Activated CD8-positive, alpha-beta T cell treated with anti-CD3 and anti-CD28 coated beads for 36 hours (primary cell): ENCODE measurements around the gene IGDCC3. TPM values are rescaled to one million over a fixed set of nuclear protein-coding genes. Genes with fewer than 3 reads are reported as not detected.

Experiments used
- ATAC-seq: fragments of 200-7000 bp; cut with Tn5 transposase; one replicate; pipeline ENCODE4 v1.10.0; 2021; ENCODE audit warnings: mild to moderate bottlenecking, moderate library complexity
- CTCF ChIA-PET: fragments of 350-600 bp; sonication (Branson Sonifier 250); formaldehyde crosslinking; loops from one replicate; lab custom pipeline; 2021; ENCODE audit warnings: antibody characterized with exemption; lab: Charles Lee
- POLR2A ChIA-PET: fragments of 350-600 bp; sonication (Branson Sonifier 250); formaldehyde crosslinking; loops from one replicate; lab custom pipeline; 2021; ENCODE audit warnings: antibody characterized with exemption; lab: Charles Lee
- DNase-seq: peaks from one replicate; pipeline ENCODE4 v3.0.0-alpha.2; 2020
- H3K27ac Mint-ChIP-seq: one replicate; pipeline ENCODE4 v1.8.0; 2021; ENCODE audit warnings: mild to moderate bottlenecking, mixed read lengths
- H3K27me3 Mint-ChIP-seq: one replicate; pipeline ENCODE4 v1.8.0; 2021; ENCODE audit warnings: mixed read lengths
- H3K36me3 Mint-ChIP-seq: one replicate; pipeline ENCODE4 v1.8.0; 2021; ENCODE audit warnings: low read depth, mixed read lengths
- H3K4me1 Mint-ChIP-seq: one replicate; pipeline ENCODE4 v1.8.0; 2021; ENCODE audit warnings: low read depth, mixed read lengths
- H3K4me3 Mint-ChIP-seq: one replicate; pipeline ENCODE4 v1.8.0; 2021; ENCODE audit warnings: mild to moderate bottlenecking, moderate library complexity, mixed read lengths
- H3K9me3 Mint-ChIP-seq: one replicate; pipeline ENCODE4 v1.8.0; 2021; ENCODE audit warnings: mixed read lengths
- CTCF ChIP-seq: fragments of 200-600 bp; IDR thresholded peaks from one replicate; pipeline ENCODE4 v1.8.0; 2022; ENCODE audit warnings: antibody characterized with exemption, mild to moderate bottlenecking
- intact Hi-C: fragments of 100-400 bp; cut with micrococcal nuclease; formaldehyde crosslinking; loops from one replicate; pipeline ENCODE4 v1.10.0; 2022
- total RNA-seq, 2 experiments: library from RNA; stranded (reverse); gene quantifications; one replicate each; pipeline ENCODE4 v1.2.3, GENCODE V29; 2021

The IGDCC3 gene
- total RNA-seq, 2 experiments from 2014 or later: not detected

- DNase-seq (no peak), ATAC-seq (no peak)
- POLR2A ChIA-PET: interaction anchor here (0.7 to 1.4 kb wide), 2 partner anchors 25 to 207 kb away, joined by 3 read pairs; partner anchors contain the start of gene CLPX
- Mint-ChIP-seq H3K27ac (no peak overlapping the region), H3K4me3 (no peak overlapping the region), H3K9me3 (no peaks in the 10 kb centered on the region), H3K27me3 (peaks cover 33% of the 10 kb centered on the region), H3K36me3 (no peaks in the 10 kb centered on the region), H3K4me1 (peaks cover 5% of the 10 kb centered on the region)
- intact Hi-C loops: no loop called here
- TF ChIP-seq CTCF: no peak
- CTCF ChIA-PET: interaction anchor here (1.4 to 2.3 kb wide), 3 partner anchors 9 to 73 kb away, joined by 3 to 9 read pairs (median 9); no protein-coding TSS in a partner anchor
Observed at GRCh38 chr15:65391732-65392131, 13.9 kb upstream of the IGDCC3 start.

- TF ChIP-seq CTCF: no peak
- ATAC-seq (no peak), DNase-seq (no peak)
- Mint-ChIP-seq H3K36me3 (no peaks in the 10 kb centered on the region), H3K27ac (no peak overlapping the region), H3K9me3 (no peaks in the 10 kb centered on the region), H3K27me3 (peaks cover 24% of the 10 kb centered on the region), H3K4me3 (no peak overlapping the region), H3K4me1 (no peaks in the 10 kb centered on the region)
- ChIA-PET POLR2A (interaction anchor here (1.4 kb wide), 1 partner anchor 205 kb away, joined by 3 read pairs; the partner anchor contains the start of gene CLPX), CTCF (interaction anchor here (1.0 to 2.3 kb wide), 3 partner anchors 10 to 72 kb away, joined by 3 to 9 read pairs (median 9); no protein-coding TSS in a partner anchor)
- intact Hi-C loops: no loop called here
Observed at GRCh38 chr15:65390447-65390846, 12.6 kb upstream of the IGDCC3 start.

- no peak for ATAC-seq
- ChIA-PET POLR2A (interaction anchor here (1.5 kb wide), 1 partner anchor 85 kb away, joined by 6 read pairs; the partner anchor contains the start of gene RNU5B-1), CTCF (interaction anchor here (11.8 kb wide), 1 partner anchor 71 kb away, joined by 211 read pairs; no protein-coding TSS in a partner anchor)
- no peaks in the 10 kb centered on the region for H3K9me3 Mint-ChIP-seq
- TF ChIP-seq CTCF: no peak
- peaks cover 11% of the 10 kb centered on the region for H3K27me3 Mint-ChIP-seq
- no peaks in the 10 kb centered on the region for H3K36me3 Mint-ChIP-seq
- H3K4me3 Mint-ChIP-seq: no peak overlapping the region
- H3K4me1 Mint-ChIP-seq: peaks cover 8% of the 10 kb centered on the region
- no peak for DNase-seq
- intact Hi-C loops: no loop called here
- no peak overlapping the region for H3K27ac Mint-ChIP-seq
Observed at GRCh38 chr15:65389226-65389625, 11.4 kb upstream of the IGDCC3 start.

GRCh38 chr15:65388306-65389080, 10.7 kb upstream of the IGDCC3 start:
- peaks cover 5% of the 10 kb centered on the region for H3K27me3 Mint-ChIP-seq
- no peak overlapping the region for H3K27ac Mint-ChIP-seq
- ATAC-seq: no peak
- POLR2A ChIA-PET: interaction anchor here (1.5 kb wide), 1 partner anchor 84 kb away, joined by 6 read pairs; the partner anchor contains the start of gene RNU5B-1
- CTCF ChIA-PET: interaction anchor here (0.6 to 11.8 kb wide), 2 partner anchors 52 to 70 kb away, joined by 3 to 211 read pairs; no protein-coding TSS in a partner anchor
- TF ChIP-seq CTCF: no peak
- H3K4me1 Mint-ChIP-seq: peaks cover 8% of the 10 kb centered on the region
- no peak overlapping the region for H3K4me3 Mint-ChIP-seq
- no peak for DNase-seq
- H3K9me3 Mint-ChIP-seq: no peaks in the 10 kb centered on the region
- no peaks in the 10 kb centered on the region for H3K36me3 Mint-ChIP-seq
- intact Hi-C loops: no loop called here
